A549 (cell line): ENCODE measurements around the gene SLC39A13. TPM values are rescaled to one million over a fixed set of nuclear protein-coding genes. Genes with fewer than 3 reads are reported as not detected.

Experiments
- ATAC-seq, 2 experiments: fragments of 200-7000 bp in 1 of 2; fragments of >200 bp in 1 of 2; cut with Nextera tagmentation in 1 of 2; cut with Tn5 transposase in 1 of 2; 3 replicates each; pipeline versions ENCODE4 v1.8.0 to v1.9.1; 2018 to 2020; ENCODE audit warnings: mild to moderate bottlenecking in 1 of 2, moderate library complexity in 1 of 2
- CTCF ChIA-PET: fragments of 300-600 bp; sonication (Branson Sonifier 250); formaldehyde crosslinking; extraction: SDS; loops from one replicate; lab custom pipeline; 2021; ENCODE audit warnings: antibody characterized with exemption, inconsistent platforms; lab: Yijun Ruan, JAX
- POLR2A ChIA-PET: fragments of 350-600 bp; formaldehyde crosslinking; extraction: SDS; loops from one replicate; lab custom pipeline; 2021; ENCODE audit warnings: antibody characterized with exemption, inconsistent platforms; lab: Yijun Ruan, JAX
- DNase-seq, 2 experiments: peaks; one replicate each; pipeline versions ENCODE4 v3.0.0 to v3.0.0-alpha.2; 2011 to 2016; ENCODE audit warnings: low read depth in 1 of 2, low spot score in 1 of 2
- FAIRE-seq: peaks from 2 replicates; lab custom pipeline; 2011; peaks lifted over from hg19 to GRCh38; lab: Jason Lieb, UNC
- H3K27ac ChIP-seq, 2 experiments: fragments of >200 bp; sonication (Bioruptor Twin); formaldehyde crosslinking; 3 replicates each; pipeline ENCODE4 v1.5.1; 2016 to 2017
- H3K4me1 ChIP-seq: fragments of >200 bp; sonication (Bioruptor Twin); formaldehyde crosslinking; 3 replicates; pipeline ENCODE4 v1.6.1; 2016
- H3K4me2 ChIP-seq: fragments of >200 bp; sonication (Bioruptor Twin); formaldehyde crosslinking; 3 replicates; pipeline ENCODE4 v1.6.1; 2016
- H3K4me3 ChIP-seq: fragments of >200 bp; sonication (Bioruptor Twin); formaldehyde crosslinking; 3 replicates; pipeline ENCODE4 v1.5.1; 2016
- H3K9me3 ChIP-seq: fragments of >200 bp; sonication (Bioruptor Twin); formaldehyde crosslinking; 3 replicates; pipeline ENCODE4 v1.6.1; 2016
- BCL3 ChIP-seq: fragments of >200 bp; sonication (Bioruptor Twin); formaldehyde crosslinking; IDR thresholded peaks from 3 replicates; pipeline ENCODE4 v1.6.1; 2016
- CBX8 ChIP-seq: fragments of 200-600 bp; sonication (generic); IDR thresholded peaks from 2 replicates; pipeline ENCODE4 v1.6.1; 2016
- CEBPB ChIP-seq, 2 experiments: fragments of >200 bp in 1 of 2; sonication (Bioruptor Twin) in 1 of 2; formaldehyde crosslinking in 1 of 2; IDR thresholded peaks; 2 replicates each; pipeline ENCODE4 v1.6.1; 2012 to 2016
- CHD2 ChIP-seq: fragments of 150-350 bp; IDR thresholded peaks from 2 replicates; pipeline ENCODE4 v1.6.1; 2014; ENCODE audit warnings: low read length; ENCODE audit not compliant: partially characterized antibody
- CHD4 ChIP-seq: fragments of 200-600 bp; sonication (generic); IDR thresholded peaks from 2 replicates; pipeline ENCODE4 v1.6.1; 2016; ENCODE audit warnings: antibody characterized with exemption, mild to moderate bottlenecking, borderline replicate concordance
- EHF ChIP-seq: fragments of 250-450 bp; sonication (Bioruptor Pico); IDR thresholded peaks from 2 replicates; pipeline ENCODE4 v1.5.0; 2020; ENCODE audit warnings: mild to moderate bottlenecking
- EHMT2 ChIP-seq: fragments of 200-600 bp; sonication (generic); IDR thresholded peaks from 2 replicates; pipeline ENCODE4 v1.6.1; 2016; ENCODE audit warnings: antibody characterized with exemption, low read depth, mild to moderate bottlenecking, moderate library complexity
- FOSB ChIP-seq: fragments of 250-450 bp; sonication (Bioruptor Pico); IDR thresholded peaks from 2 replicates; pipeline ENCODE4 v1.5.0; 2020; ENCODE audit warnings: mild to moderate bottlenecking, moderate library complexity
- FOSL2 ChIP-seq, 2 experiments: fragments of 450-650 bp in 1 of 2; fragments of >200 bp in 1 of 2; sonication (Bioruptor Twin) in 1 of 2; formaldehyde crosslinking; IDR thresholded peaks; 2 replicates each; pipeline versions ENCODE4 v1.5.0 to v1.6.1; 2016 to 2020; ENCODE audit warnings: mild to moderate bottlenecking in 1 of 2, moderate library complexity in 1 of 2
- HEYL ChIP-seq: fragments of 250-450 bp; sonication (Bioruptor Pico); IDR thresholded peaks from 2 replicates; pipeline ENCODE4 v1.8.0; 2021; ENCODE audit warnings: mild to moderate bottlenecking, moderate library complexity
- HOXA7 ChIP-seq: fragments of 250-450 bp; sonication (Bioruptor Pico); IDR thresholded peaks from 2 replicates; pipeline ENCODE4 v1.5.0; 2020; ENCODE audit warnings: mild to moderate bottlenecking, moderate library complexity
- HOXB13 ChIP-seq: fragments of 250-450 bp; sonication (Bioruptor Pico); IDR thresholded peaks from 2 replicates; pipeline ENCODE4 v1.5.0; 2020; ENCODE audit warnings: low read depth, mild to moderate bottlenecking, moderate library complexity
- HOXB5 ChIP-seq: fragments of 250-450 bp; sonication (Bioruptor Pico); IDR thresholded peaks from 2 replicates; pipeline ENCODE4 v1.5.0; 2020; ENCODE audit warnings: mild to moderate bottlenecking, moderate library complexity
- JUNB ChIP-seq: fragments of >200 bp; sonication (Bioruptor Twin); formaldehyde crosslinking; IDR thresholded peaks from 2 replicates; pipeline ENCODE4 v1.6.1; 2016
- KDM5A ChIP-seq: fragments of 200-600 bp; sonication (generic); IDR thresholded peaks from 2 replicates; pipeline ENCODE4 v1.6.1; 2016; ENCODE audit warnings: antibody characterized with exemption, mild to moderate bottlenecking
- MAX ChIP-seq: IDR thresholded peaks from 2 replicates; pipeline ENCODE4 v1.6.1; 2012
- MAZ ChIP-seq: fragments of 150-350 bp; IDR thresholded peaks from 2 replicates; pipeline ENCODE4 v1.6.1; 2014; ENCODE audit warnings: antibody characterized with exemption, low read depth, low read length, borderline replicate concordance
- NPAS2 ChIP-seq: fragments of 250-450 bp; sonication (Bioruptor Pico); IDR thresholded peaks from 2 replicates; pipeline ENCODE4 v1.8.0; 2022; ENCODE audit warnings: mild to moderate bottlenecking, moderate library complexity, borderline replicate concordance
- PHF8 ChIP-seq: fragments of 200-600 bp; sonication (generic); IDR thresholded peaks from 2 replicates; pipeline ENCODE4 v1.6.1; 2016; ENCODE audit warnings: low read depth, mild to moderate bottlenecking, antibody characterized with exemption, moderate library complexity, borderline replicate concordance
- POLR2A ChIP-seq: IDR thresholded peaks from 2 replicates; pipeline ENCODE4 v1.6.1; 2012; ENCODE audit warnings: mild to moderate bottlenecking, low read length
- RAD21 ChIP-seq, 2 experiments: fragments of >200 bp in 1 of 2; sonication (Bioruptor Twin) in 1 of 2; formaldehyde crosslinking in 1 of 2; IDR thresholded peaks in 1 of 2; conservative IDR thresholded peaks in 1 of 2; 2 replicates in 1 of 2; 3 replicates in 1 of 2; pipeline ENCODE4 v1.6.1; 2012 to 2018; ENCODE audit warnings: inconsistent platforms in 1 of 2
- RCOR1 ChIP-seq: fragments of 150-350 bp; IDR thresholded peaks from 2 replicates; pipeline ENCODE4 v1.6.1; 2014; ENCODE audit warnings: antibody characterized with exemption, low read length, low read depth
- RFX5 ChIP-seq: fragments of 450-650 bp; IDR thresholded peaks from 2 replicates; pipeline ENCODE4 v1.7.1; 2014; ENCODE audit warnings: antibody characterized with exemption, mild to moderate bottlenecking, moderate library complexity
- SMC3 ChIP-seq: fragments of >200 bp; sonication (Bioruptor Twin); formaldehyde crosslinking; IDR thresholded peaks from 3 replicates; pipeline ENCODE4 v1.6.1; 2018; ENCODE audit warnings: inconsistent platforms
- SREBF2 ChIP-seq: fragments of 450-650 bp; IDR thresholded peaks from 2 replicates; pipeline ENCODE4 v1.6.1; 2014; ENCODE audit warnings: mild to moderate bottlenecking, moderate library complexity
- TP53 ChIP-seq: fragments of 250-450 bp; sonication (Bioruptor Pico); IDR thresholded peaks from 2 replicates; pipeline ENCODE4 v1.5.0; 2021; ENCODE audit warnings: mild to moderate bottlenecking, moderate library complexity
- ZFP36 ChIP-seq: fragments of 450-650 bp; IDR thresholded peaks from 2 replicates; pipeline ENCODE4 v1.6.1; 2014; ENCODE audit warnings: borderline replicate concordance; ENCODE audit not compliant: partially characterized antibody
- ZNF302 ChIP-seq: fragments of 250-450 bp; sonication (Bioruptor Pico); IDR thresholded peaks from 2 replicates; pipeline ENCODE4 v1.9.0; 2021; ENCODE audit warnings: inconsistent platforms, mild to moderate bottlenecking, moderate library complexity
- ZSCAN20 ChIP-seq: fragments of 250-450 bp; sonication (Bioruptor Pico); IDR thresholded peaks from 2 replicates; pipeline ENCODE4 v1.8.0; 2022; ENCODE audit warnings: mild to moderate bottlenecking, moderate library complexity
- WGBS: methylation state at CpG from one replicate; pipeline ENCODE4 v1.1.6; 2017; ENCODE audit errors: missing lambda C conversion rate; 5-methylcytosine and 5-hydroxymethylcytosine counted together
- polyA minus RNA-seq: library from RNA; depleted of rRNA, polyadenylated mRNA; stranded (reverse); fragments of >200 nt; gene quantifications from 2 replicates; pipeline ENCODE4 v1.2.3, GENCODE V29; 2011; rRNA and poly(A)+ RNA removed
- polyA plus RNA-seq, 4 experiments: library from polyadenylated mRNA; depleted of rRNA in 3 of 4; stranded (reverse); fragments of >200 nt; fragmentation: RNase III in 1 of 4; extraction: RNeasy Plus Mini Kit Qiagen cat#74134 plus additional on column Dnase treatment in 1 of 4; gene quantifications; 2 replicates in 3 of 4; 3 replicates in 1 of 4; pipeline ENCODE4 v1.2.3, GENCODE V29; 2011 to 2017
- TF ChIP-seq, protein P1 (sequence below): fragments of 150-350 bp; IDR thresholded peaks from 2 replicates; pipeline ENCODE4 v1.6.1; 2014; ENCODE audit warnings: low read depth, mild to moderate bottlenecking, low read length
- TF ChIP-seq, protein P2 (sequence below): fragments of >200 bp; sonication (Bioruptor Twin); formaldehyde crosslinking; IDR thresholded peaks from 2 replicates; pipeline ENCODE4 v1.6.1; 2016
- TF ChIP-seq, protein P3 (sequence below): fragments of 250-450 bp; sonication (Bioruptor Pico); IDR thresholded peaks from 2 replicates; pipeline ENCODE4 v1.5.0; 2021; ENCODE audit warnings: mild to moderate bottlenecking, moderate library complexity, borderline replicate concordance
- TF ChIP-seq, protein P4 (sequence below): fragments of >200 bp; sonication (Bioruptor Twin); formaldehyde crosslinking; IDR thresholded peaks from 3 replicates; pipeline ENCODE4 v1.5.1; 2016

Gene SLC39A13
- polyA plus RNA-seq (2011; rRNA removed) (10.8 and 11.7 TPM in 2 replicates), polyA plus RNA-seq (2017; fragmentation: RNase III; extraction: RNeasy Plus Mini Kit Qiagen cat#74134 plus additional on column Dnase treatment) (29.7 to 35.4 TPM (median 35.2 TPM) in 3 replicates), polyA minus RNA-seq (7.3 and 7.7 TPM in 2 replicates)
- polyA plus RNA-seq (2012; cell fraction: cytosol; rRNA removed): 29.6 and 43.5 TPM in 2 replicates
- polyA plus RNA-seq (2012; cell fraction: nucleus; rRNA removed): 101 and 127 TPM in 2 replicates

- peak; percentile 87 to 93 for ATAC-seq
- peak within 1 kb of the TSS; percentile 92 for H3K4me3 ChIP-seq
- peak; percentile 96 to 97 for DNase-seq
- no peaks in the 10 kb centered on the region for H3K9me3 ChIP-seq
- peaks cover 19% of the 10 kb centered on the region for H3K4me1 ChIP-seq
- H3K27ac ChIP-seq: peak within 1 kb of the TSS; percentile 89 to 93
- 7% methylated on average over 15 of the region's 70 CpGs for WGBS
- CTCF ChIA-PET: interaction anchor here (0.7 to 8.0 kb wide), 15 partner anchors 9 to 225 kb away, joined by 3 to 96 read pairs (median 4); partner anchors contain the start of gene PSMC3
- H3K4me2 ChIP-seq: peak within 1 kb of the TSS; percentile 94
- no peak for FAIRE-seq
- POLR2A ChIA-PET: interaction anchor here (0.6 to 1.0 kb wide), 5 partner anchors 10 to 1135 kb away, joined by 3 read pairs; partner anchors contain the start of gene PSMC3
- 0 out of 2 replicates have a peak, but pooled peaks have one; percentile 14 for TF ChIP-seq FOSL2 (IDR thresholded peaks at IDR 0.05)
- peak; percentile 87 for TF ChIP-seq FOSL2 (CRISPR knock-in tag; IDR thresholded peaks at IDR 0.05)
- TF ChIP-seq, protein P1, sequence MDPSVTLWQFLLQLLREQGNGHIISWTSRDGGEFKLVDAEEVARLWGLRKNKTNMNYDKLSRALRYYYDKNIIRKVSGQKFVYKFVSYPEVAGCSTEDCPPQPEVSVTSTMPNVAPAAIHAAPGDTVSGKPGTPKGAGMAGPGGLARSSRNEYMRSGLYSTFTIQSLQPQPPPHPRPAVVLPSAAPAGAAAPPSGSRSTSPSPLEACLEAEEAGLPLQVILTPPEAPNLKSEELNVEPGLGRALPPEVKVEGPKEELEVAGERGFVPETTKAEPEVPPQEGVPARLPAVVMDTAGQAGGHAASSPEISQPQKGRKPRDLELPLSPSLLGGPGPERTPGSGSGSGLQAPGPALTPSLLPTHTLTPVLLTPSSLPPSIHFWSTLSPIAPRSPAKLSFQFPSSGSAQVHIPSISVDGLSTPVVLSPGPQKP: peak; percentile 24; the same call in 1 of the 2 replicates
- no peak for TF ChIP-seq EHF (CRISPR knock-in tag)
- TF ChIP-seq CHD2: no peak
- TF ChIP-seq RAD21 (conservative IDR thresholded peaks at IDR 0.05 in 1 of 2, IDR thresholded peaks at IDR 0.05 in 1 of 2): peak; percentile 63 to 84
- TF ChIP-seq FOSB (CRISPR knock-in tag): no peak
- no peak for TF ChIP-seq CBX8
- no peak for TF ChIP-seq RCOR1
- TF ChIP-seq ZNF302: no peak
- TF ChIP-seq BCL3: peak; percentile 66; the same call in 2 of the 3 replicates
- TF ChIP-seq JUNB: no peak
- TF ChIP-seq SMC3: peak; percentile 68
- no peak for TF ChIP-seq EHMT2
- TF ChIP-seq, protein P2, sequence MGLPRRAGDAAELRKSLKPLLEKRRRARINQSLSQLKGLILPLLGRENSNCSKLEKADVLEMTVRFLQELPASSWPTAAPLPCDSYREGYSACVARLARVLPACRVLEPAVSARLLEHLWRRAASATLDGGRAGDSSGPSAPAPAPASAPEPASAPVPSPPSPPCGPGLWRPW: no peak
- TF ChIP-seq TP53 (CRISPR knock-in tag): no peak
- TF ChIP-seq MAX: peak; percentile 89
- TF ChIP-seq CEBPB (IDR thresholded peaks at IDR 0.05): no peak; a peak in 1 of 4 replicates
- TF ChIP-seq ZFP36: no peak
- TF ChIP-seq, protein P3, sequence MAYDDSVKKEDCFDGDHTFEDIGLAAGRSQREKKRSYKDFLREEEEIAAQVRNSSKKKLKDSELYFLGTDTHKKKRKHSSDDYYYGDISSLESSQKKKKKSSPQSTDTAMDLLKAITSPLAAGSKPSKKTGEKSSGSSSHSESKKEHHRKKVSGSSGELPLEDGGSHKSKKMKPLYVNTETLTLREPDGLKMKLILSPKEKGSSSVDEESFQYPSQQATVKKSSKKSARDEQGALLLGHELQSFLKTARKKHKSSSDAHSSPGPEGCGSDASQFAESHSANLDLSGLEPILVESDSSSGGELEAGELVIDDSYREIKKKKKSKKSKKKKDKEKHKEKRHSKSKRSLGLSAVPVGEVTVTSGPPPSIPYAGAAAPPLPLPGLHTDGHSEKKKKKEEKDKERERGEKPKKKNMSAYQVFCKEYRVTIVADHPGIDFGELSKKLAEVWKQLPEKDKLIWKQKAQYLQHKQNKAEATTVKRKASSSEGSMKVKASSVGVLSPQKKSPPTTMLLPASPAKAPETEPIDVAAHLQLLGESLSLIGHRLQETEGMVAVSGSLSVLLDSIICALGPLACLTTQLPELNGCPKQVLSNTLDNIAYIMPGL (CRISPR knock-in tag): no peak
- TF ChIP-seq HOXA7 (CRISPR knock-in tag): 0 out of 2 replicates have a peak, but pooled peaks have one; percentile 53
- no peak for TF ChIP-seq SREBF2
- no peak for TF ChIP-seq KDM5A
- TF ChIP-seq PHF8: peak; percentile 91; the same call in 1 of the 2 replicates
- no peak for TF ChIP-seq NPAS2
- TF ChIP-seq, protein P4, sequence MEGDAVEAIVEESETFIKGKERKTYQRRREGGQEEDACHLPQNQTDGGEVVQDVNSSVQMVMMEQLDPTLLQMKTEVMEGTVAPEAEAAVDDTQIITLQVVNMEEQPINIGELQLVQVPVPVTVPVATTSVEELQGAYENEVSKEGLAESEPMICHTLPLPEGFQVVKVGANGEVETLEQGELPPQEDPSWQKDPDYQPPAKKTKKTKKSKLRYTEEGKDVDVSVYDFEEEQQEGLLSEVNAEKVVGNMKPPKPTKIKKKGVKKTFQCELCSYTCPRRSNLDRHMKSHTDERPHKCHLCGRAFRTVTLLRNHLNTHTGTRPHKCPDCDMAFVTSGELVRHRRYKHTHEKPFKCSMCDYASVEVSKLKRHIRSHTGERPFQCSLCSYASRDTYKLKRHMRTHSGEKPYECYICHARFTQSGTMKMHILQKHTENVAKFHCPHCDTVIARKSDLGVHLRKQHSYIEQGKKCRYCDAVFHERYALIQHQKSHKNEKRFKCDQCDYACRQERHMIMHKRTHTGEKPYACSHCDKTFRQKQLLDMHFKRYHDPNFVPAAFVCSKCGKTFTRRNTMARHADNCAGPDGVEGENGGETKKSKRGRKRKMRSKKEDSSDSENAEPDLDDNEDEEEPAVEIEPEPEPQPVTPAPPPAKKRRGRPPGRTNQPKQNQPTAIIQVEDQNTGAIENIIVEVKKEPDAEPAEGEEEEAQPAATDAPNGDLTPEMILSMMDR: peak; percentile 78
- no peak for TF ChIP-seq CHD4
- TF ChIP-seq ZSCAN20 (CRISPR knock-in tag): no peak
- peak; percentile 65; the same call in 1 of the 2 replicates for TF ChIP-seq MAZ
- no peak for TF ChIP-seq HOXB5 (CRISPR knock-in tag)
- peak; percentile 87 for TF ChIP-seq POLR2A
- peak; percentile 20; the same call in 1 of the 2 replicates for TF ChIP-seq RFX5
- no peak for TF ChIP-seq HEYL (CRISPR knock-in tag)
- TF ChIP-seq HOXB13 (CRISPR knock-in tag): no peak
These were observed at the start of gene SLC39A13 for GRCh38 chr11:47407746-47408590. TSS of gene SLC39A13 (plus strand) at chr11:47408590. CDS start at chr11:47410095, 1,505 bp downstream.
